Adrenal gland (tissue), 5 donors: Measurements from ENCODE around the gene PTPRN2.

Source experiments
- CTCF ChIP-seq, 6 experiments: fragments of 450-650 bp in 4 of 6; fragments of 200-600 bp in 2 of 6; sonication (generic) in 1 of 6; IDR thresholded peaks; 1 replicate in 5 of 6; 2 replicates in 1 of 6; pipeline versions ENCODE4 v1.5.1 to v1.8.0; 2016 to 2021; ENCODE audit warnings: antibody characterized with exemption in 6 of 6, mild to moderate bottlenecking in 2 of 6, moderate library complexity in 1 of 6
- POLR2A ChIP-seq, 2 donors: fragments of 450-650 bp; IDR thresholded peaks; one replicate each; pipeline ENCODE4 v1.6.1; 2017; ENCODE audit warnings: antibody characterized with exemption in 2 of 2, mild to moderate bottlenecking in 2 of 2, moderate library complexity in 1 of 2
- donor health status: DM: no; HTN: no; CAD: no.

GRCh38 chr7:158246960-158247673, 340.5 kb downstream of the PTPRN2 start:
- TF ChIP-seq CTCF (IDR thresholded peaks at IDR 0.05) (no peak), POLR2A (IDR thresholded peaks at IDR 0.05) (no peak)
